ENCODE data around the gene CCN2.

Gene CCN2

DNA sequence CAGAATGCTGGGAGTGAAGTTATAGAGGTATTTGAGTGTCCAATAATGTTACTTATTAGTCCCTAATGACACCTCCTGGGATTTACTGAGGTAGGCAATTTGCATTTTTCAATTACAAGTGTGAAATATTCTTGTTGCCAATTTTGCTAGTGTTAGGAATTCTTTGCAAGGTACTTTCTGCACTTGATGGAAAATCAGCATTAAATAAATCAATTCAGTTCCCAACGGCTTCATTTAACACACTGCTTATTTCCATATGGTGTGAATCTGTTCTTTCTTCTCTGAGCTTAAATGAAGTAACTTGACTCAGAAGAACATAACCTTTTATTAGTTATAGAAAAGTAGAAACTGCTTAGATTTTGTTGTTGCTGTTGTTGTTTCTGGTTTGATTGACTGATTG lies 21.2 kb downstream of the CCN2 start:
- H3K36me3 Mint-ChIP-seq (ENCODE audit: low read depth) = no peaks in the 10 kb centered on the region
- peaks cover 39% of the 10 kb centered on the region for H3K4me1 Mint-ChIP-seq
- no peaks in the 10 kb centered on the region for H3K27me3 Mint-ChIP-seq (ENCODE audit: low read depth)
- H3K27ac Mint-ChIP-seq = peak overlapping the region in 2 of 3 experiments; percentile 3 to 30
- TF ChIP-seq, protein P1, sequence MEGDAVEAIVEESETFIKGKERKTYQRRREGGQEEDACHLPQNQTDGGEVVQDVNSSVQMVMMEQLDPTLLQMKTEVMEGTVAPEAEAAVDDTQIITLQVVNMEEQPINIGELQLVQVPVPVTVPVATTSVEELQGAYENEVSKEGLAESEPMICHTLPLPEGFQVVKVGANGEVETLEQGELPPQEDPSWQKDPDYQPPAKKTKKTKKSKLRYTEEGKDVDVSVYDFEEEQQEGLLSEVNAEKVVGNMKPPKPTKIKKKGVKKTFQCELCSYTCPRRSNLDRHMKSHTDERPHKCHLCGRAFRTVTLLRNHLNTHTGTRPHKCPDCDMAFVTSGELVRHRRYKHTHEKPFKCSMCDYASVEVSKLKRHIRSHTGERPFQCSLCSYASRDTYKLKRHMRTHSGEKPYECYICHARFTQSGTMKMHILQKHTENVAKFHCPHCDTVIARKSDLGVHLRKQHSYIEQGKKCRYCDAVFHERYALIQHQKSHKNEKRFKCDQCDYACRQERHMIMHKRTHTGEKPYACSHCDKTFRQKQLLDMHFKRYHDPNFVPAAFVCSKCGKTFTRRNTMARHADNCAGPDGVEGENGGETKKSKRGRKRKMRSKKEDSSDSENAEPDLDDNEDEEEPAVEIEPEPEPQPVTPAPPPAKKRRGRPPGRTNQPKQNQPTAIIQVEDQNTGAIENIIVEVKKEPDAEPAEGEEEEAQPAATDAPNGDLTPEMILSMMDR (IDR thresholded peaks at IDR 0.05; ENCODE audit: unreplicated experiment in 3 of 3) = no peak
- H3K4me3 Mint-ChIP-seq = no peak overlapping the region
- H3K9me3 Mint-ChIP-seq = no peaks in the 10 kb centered on the region

DNA sequence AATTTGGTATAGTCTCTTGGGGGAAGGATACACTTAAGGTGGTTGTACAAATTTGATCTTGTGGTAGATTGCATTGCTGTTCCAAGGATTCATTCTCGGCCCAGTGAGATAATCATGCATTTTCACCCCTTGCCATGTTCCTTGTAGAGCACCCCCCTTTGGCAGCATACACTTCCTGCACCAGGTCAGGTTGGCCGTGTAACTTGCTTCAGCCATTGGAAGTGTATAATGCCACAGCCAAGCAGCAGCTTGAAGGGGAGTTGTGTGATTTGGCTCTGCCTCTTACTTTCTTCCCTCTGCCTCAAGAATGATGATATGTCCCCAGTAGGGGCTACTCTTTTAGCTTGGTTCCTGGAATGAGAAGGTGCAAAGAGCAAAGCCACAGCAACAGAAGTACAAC lies 21.9 kb downstream of the CCN2 start:
- TF ChIP-seq, protein P1 (IDR thresholded peaks at IDR 0.05; ENCODE audit: unreplicated experiment in 3 of 3) = no peak
- Mint-ChIP-seq H3K36me3 (ENCODE audit: low read depth) (no peaks in the 10 kb centered on the region), H3K27me3 (ENCODE audit: low read depth) (no peaks in the 10 kb centered on the region), H3K4me3 (no peak overlapping the region), H3K9me3 (no peaks in the 10 kb centered on the region), H3K4me1 (peaks cover 39% of the 10 kb centered on the region), H3K27ac (peak overlapping the region in 2 of 3 experiments; percentile 41 to 58)

DNA sequence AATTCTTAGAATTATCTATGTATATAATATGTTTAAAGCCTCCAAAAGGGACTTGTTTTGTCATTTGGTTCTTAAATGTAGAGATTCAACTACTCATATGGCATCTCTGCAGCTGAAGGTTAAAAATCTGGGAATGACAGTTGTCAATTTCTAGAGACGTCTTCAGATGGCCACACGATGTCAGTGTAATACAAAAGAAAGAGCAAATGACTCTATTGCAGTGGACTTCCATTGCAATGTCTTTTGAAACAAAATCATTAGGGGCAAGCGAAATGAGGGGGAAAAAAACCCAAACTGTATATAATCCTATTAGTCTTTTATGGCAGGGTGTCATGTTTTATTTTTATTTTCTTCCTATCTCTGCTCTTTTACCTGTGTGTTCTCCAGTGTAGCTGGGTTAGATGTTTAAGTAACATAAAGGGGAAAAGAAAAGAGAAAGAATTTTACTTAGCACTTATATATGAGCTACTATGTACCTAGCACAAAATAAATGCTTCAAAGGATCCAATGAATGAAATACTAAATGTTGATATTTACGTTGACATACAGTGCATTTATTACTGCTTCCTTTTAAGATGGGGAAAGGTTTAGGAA lies 26.2 kb downstream of the CCN2 start:
- Mint-ChIP-seq H3K27ac (no peak overlapping the region), H3K9me3 (peaks cover 30% of the 10 kb centered on the region), H3K27me3 (ENCODE audit: low read depth) (no peaks in the 10 kb centered on the region), H3K36me3 (ENCODE audit: low read depth) (no peaks in the 10 kb centered on the region), H3K4me3 (no peak overlapping the region), H3K4me1 (peaks cover 7% of the 10 kb centered on the region)
- TF ChIP-seq, protein P1 (IDR thresholded peaks at IDR 0.05; ENCODE audit: unreplicated experiment in 3 of 3) = peak; percentile 61 to 77 (median 71)

DNA sequence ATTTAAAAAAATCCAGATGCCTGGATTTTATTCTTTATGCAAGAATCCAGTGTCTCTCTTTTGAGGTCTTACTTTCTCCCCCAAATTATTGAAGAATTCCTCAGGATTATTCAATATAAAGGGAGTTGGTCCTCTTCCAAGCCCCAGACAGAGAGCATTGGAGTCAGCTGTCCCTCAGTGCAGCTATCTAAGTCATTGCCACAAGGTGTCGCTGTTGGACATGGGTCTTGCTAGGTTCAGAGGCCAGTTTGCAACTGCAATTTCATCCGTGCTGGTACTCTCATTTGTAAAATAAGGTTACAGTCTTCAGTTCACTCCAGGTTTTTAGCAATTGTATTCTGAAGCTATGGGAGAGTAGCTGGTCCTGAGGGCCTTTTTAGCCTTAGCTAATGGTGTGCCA lies 27.8 kb downstream of the CCN2 start:
- H3K9me3 Mint-ChIP-seq = peaks cover 35% of the 10 kb centered on the region
- TF ChIP-seq, protein P1 (IDR thresholded peaks at IDR 0.05; ENCODE audit: unreplicated experiment in 3 of 3) = peak; percentile 38 to 49 (median 47)
- no peak overlapping the region for H3K27ac Mint-ChIP-seq
- no peaks in the 10 kb centered on the region for H3K27me3 Mint-ChIP-seq (ENCODE audit: low read depth)
- H3K4me1 Mint-ChIP-seq = no peaks in the 10 kb centered on the region
- no peak overlapping the region for H3K4me3 Mint-ChIP-seq
- no peaks in the 10 kb centered on the region for H3K36me3 Mint-ChIP-seq (ENCODE audit: low read depth)

DNA sequence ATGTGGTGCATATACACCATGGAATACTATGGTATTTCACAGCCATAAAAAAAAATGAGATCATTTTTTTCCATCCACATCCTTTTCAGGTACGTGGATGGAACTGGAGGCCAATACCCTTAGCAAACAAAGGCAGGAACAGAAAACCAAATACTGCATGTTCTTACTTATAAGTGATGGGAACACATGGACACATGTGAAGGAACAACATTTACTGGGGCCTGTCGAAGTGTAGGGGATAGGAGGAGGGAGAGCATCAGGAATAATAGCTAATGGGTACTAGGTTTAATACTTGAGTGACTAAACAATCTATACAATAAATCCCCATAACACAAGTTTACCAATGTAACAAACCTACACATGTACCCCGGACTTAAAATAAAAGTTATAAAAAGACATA lies 30.5 kb downstream of the CCN2 start:
- Mint-ChIP-seq H3K27ac (no peak overlapping the region), H3K4me3 (no peak overlapping the region), H3K36me3 (ENCODE audit: low read depth) (no peaks in the 10 kb centered on the region), H3K9me3 (peaks cover 41% of the 10 kb centered on the region), H3K4me1 (peaks cover 12% of the 10 kb centered on the region), H3K27me3 (ENCODE audit: low read depth) (no peaks in the 10 kb centered on the region)
- TF ChIP-seq, protein P1 (IDR thresholded peaks at IDR 0.05; ENCODE audit: unreplicated experiment in 3 of 3) = no peak

DNA sequence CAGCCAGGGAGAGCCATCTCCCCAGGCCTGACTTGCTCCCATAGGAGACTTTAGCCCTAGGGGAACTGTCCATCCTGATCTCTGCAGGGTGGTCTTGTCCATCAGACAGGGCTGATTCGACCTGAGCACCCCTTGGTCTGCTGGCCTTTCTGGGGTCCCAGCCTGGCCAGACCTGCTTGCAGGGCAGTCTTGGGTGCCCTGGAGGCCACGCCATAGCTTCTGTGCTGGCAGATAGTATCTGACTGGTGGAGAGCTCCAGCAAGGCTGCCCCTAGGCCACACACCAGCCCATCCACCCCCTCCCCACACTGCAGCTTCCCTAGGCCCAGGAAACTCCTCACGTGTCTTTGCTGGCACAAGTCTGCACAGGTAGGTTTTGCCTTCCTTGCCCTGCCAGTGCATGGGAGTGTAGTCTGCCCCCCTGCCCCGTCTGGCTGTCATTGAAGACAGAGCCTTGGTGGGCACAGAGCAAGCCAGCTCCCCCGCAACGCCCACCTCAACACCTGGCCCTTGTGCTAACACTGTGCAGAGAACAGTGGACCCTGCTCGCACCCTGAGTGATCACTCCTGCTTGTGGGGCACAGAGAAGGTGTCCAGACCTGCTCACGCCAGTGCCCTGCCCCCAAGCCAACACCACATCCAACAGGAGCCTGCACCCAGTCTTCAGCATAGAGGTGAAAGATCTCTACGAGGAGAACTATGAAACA lies 32.4 kb downstream of the CCN2 start:
- Mint-ChIP-seq H3K4me1 (peaks cover 12% of the 10 kb centered on the region), H3K27me3 (ENCODE audit: low read depth) (no peaks in the 10 kb centered on the region), H3K4me3 (no peak overlapping the region), H3K27ac (no peak overlapping the region), H3K9me3 (peaks cover 40% of the 10 kb centered on the region), H3K36me3 (ENCODE audit: low read depth) (no peaks in the 10 kb centered on the region)
- TF ChIP-seq, protein P1 (IDR thresholded peaks at IDR 0.05; ENCODE audit: unreplicated experiment in 3 of 3) = no peak

Data from nephron (organoid).